K562 (cell line): Measurements from ENCODE around the gene TBX1. TPM values are rescaled to one million over a fixed set of nuclear protein-coding genes. Genes with fewer than 3 reads are reported as not detected.

Source experiments
- ATAC-seq: fragments of 200-7000 bp; cut with Tn5 transposase; 3 replicates; pipeline ENCODE4 v1.9.1; 2020; ENCODE audit warnings: moderate library complexity
- BruUV-seq: library from RNA; stranded (reverse); fragments of 400-500 nt; replicated peaks from 2 replicates; lab custom pipeline; 2021; lab: Mats Ljungman, UMichigan
- CTCF ChIA-PET: fragments of 300-600 bp; formaldehyde crosslinking; extraction: SDS; loops from one replicate; lab custom pipeline; 2021; ENCODE audit warnings: low intra/inter-chr PET ratio; lab: Yijun Ruan, JAX
- POLR2A ChIA-PET: fragments of 300-600, 350-650 bp; sonication (Branson Sonifier 250); formaldehyde crosslinking; extraction: SDS; loops from one replicate; lab custom pipeline; 2021; ENCODE audit warnings: antibody characterized with exemption, inconsistent platforms; lab: Yijun Ruan, JAX
- DNase-seq, 4 experiments: peaks; one replicate each; pipeline versions ENCODE4 v3.0.0 to v3.0.0-alpha.2; 2011 to 2018; ENCODE audit warnings: low spot score in 3 of 4, mixed read lengths in 3 of 4; ENCODE audit errors: extremely low read depth in 1 of 4
- FAIRE-seq: peaks from 2 replicates; lab custom pipeline; 2011; peaks lifted over from hg19 to GRCh38; lab: Jason Lieb, UNC
- H2AFZ ChIP-seq: 2 replicates; pipeline ENCODE4 v1.6.0; 2011; ENCODE audit warnings: low read depth, low read length, control low read depth, inconsistent platforms
- H3K27ac ChIP-seq: fragments of 200-600 bp; 3 replicates; pipeline ENCODE4 v1.8.0; 2011; ENCODE audit warnings: low read depth, mild to moderate bottlenecking, control low read depth, inconsistent platforms, low read length, moderate library complexity, mixed read lengths; ENCODE audit errors: extremely low read depth
- H3K27me3 ChIP-seq, 2 experiments: fragments of 300-600 bp in 1 of 2; 2 replicates in 1 of 2; 3 replicates in 1 of 2; pipeline versions ENCODE4 v1.6.0 to v1.8.0; 2011; ENCODE audit warnings: inconsistent platforms in 2 of 2, low read length in 2 of 2, mild to moderate bottlenecking in 1 of 2, mixed read lengths in 1 of 2, moderate library complexity in 1 of 2; ENCODE audit not compliant: control insufficient read depth in 2 of 2, insufficient read depth in 2 of 2
- H3K36me3 ChIP-seq: fragments of 300-600 bp; 3 replicates; pipeline ENCODE4 v1.8.0; 2011; ENCODE audit warnings: mild to moderate bottlenecking, low read length, inconsistent platforms; ENCODE audit not compliant: control insufficient read depth, insufficient read depth
- H3K4me1 ChIP-seq, 2 experiments: fragments of 200-600 bp in 1 of 2; replicated peaks in 1 of 2; 2 replicates in 1 of 2; 3 replicates in 1 of 2; pipeline versions ENCODE4 v1.5.1 to v1.8.0; 2011; ENCODE audit warnings: inconsistent platforms in 2 of 2, low read length in 2 of 2, mild to moderate bottlenecking in 1 of 2, mixed read lengths in 1 of 2, moderate library complexity in 1 of 2; ENCODE audit not compliant: control insufficient read depth in 2 of 2, insufficient read depth in 2 of 2
- H3K4me2 ChIP-seq: 2 replicates; pipeline ENCODE4 v1.6.1; 2011; ENCODE audit warnings: low read length, control low read depth, inconsistent platforms, mixed read lengths; ENCODE audit not compliant: insufficient read depth
- H3K4me3 ChIP-seq: fragments of 200-600 bp; sonication (generic), shearing (Covaris generic); 2 replicates; pipeline ENCODE4 v1.5.1; 2016; ENCODE audit warnings: control low read depth, inconsistent platforms
- H3K79me2 ChIP-seq: fragments of 200-600 bp; 3 replicates; pipeline ENCODE4 v1.8.0; 2011; ENCODE audit warnings: low read length, inconsistent platforms; ENCODE audit not compliant: control insufficient read depth, insufficient read depth
- H3K9ac ChIP-seq, 2 experiments: 2 replicates each; pipeline versions ENCODE4 v1.6.0 to v1.6.1; 2011; ENCODE audit warnings: low read depth in 2 of 2, low read length in 2 of 2, control low read depth in 1 of 2, inconsistent platforms in 1 of 2, mild to moderate bottlenecking in 1 of 2, mixed read lengths in 1 of 2; ENCODE audit not compliant: insufficient read depth in 1 of 2
- H3K9me1 ChIP-seq: one replicate; pipeline ENCODE4 v1.6.0; 2011; ENCODE audit warnings: inconsistent platforms, mild to moderate bottlenecking, low read length, moderate library complexity; ENCODE audit not compliant: control insufficient read depth, insufficient read depth
- H3K9me3 ChIP-seq: replicated peaks from 2 replicates; pipeline ENCODE4 v1.5.1; 2011; ENCODE audit warnings: low read depth, low read length, inconsistent platforms; ENCODE audit not compliant: control insufficient read depth, insufficient read depth
- H4K20me1 ChIP-seq: replicated peaks from 2 replicates; pipeline ENCODE4 v1.6.1; 2011; ENCODE audit warnings: low read length, inconsistent platforms, mixed read lengths; ENCODE audit not compliant: control insufficient read depth, insufficient read depth
- E2F4 ChIP-seq: sonication (generic); formaldehyde crosslinking; IDR thresholded peaks from 2 replicates; pipeline ENCODE4 v1.8.0; 2022; ENCODE audit warnings: mild to moderate bottlenecking, low read depth, missing genetic modification reagents
- E2F5 ChIP-seq: sonication (generic); formaldehyde crosslinking; IDR thresholded peaks from 2 replicates; pipeline ENCODE4 v1.8.0; 2022; ENCODE audit warnings: mild to moderate bottlenecking, missing genetic modification reagents
- GABPB1 ChIP-seq: sonication (generic); formaldehyde crosslinking; IDR thresholded peaks from 2 replicates; pipeline ENCODE4 v1.8.0; 2022; ENCODE audit warnings: mild to moderate bottlenecking, missing genetic modification reagents
- GATA2 ChIP-seq: sonication (generic); formaldehyde crosslinking; IDR thresholded peaks from 2 replicates; pipeline ENCODE4 v1.4.0; 2020; ENCODE audit warnings: mild to moderate bottlenecking, missing genetic modification reagents
- MYNN ChIP-seq, 2 experiments: sonication (generic); formaldehyde crosslinking in 1 of 2; IDR thresholded peaks; 2 replicates each; pipeline versions ENCODE4 v1.5.0 to v1.6.1; 2016 to 2020; ENCODE audit warnings: antibody characterized with exemption in 1 of 2, missing genetic modification reagents in 1 of 2
- YBX1 ChIP-seq: fragments of 450-650 bp; IDR thresholded peaks from 2 replicates; pipeline ENCODE4 v1.7.1; 2016; ENCODE audit warnings: mild to moderate bottlenecking
- ZFP91 ChIP-seq: sonication (generic); formaldehyde crosslinking; IDR thresholded peaks from 2 replicates; pipeline ENCODE4 v1.8.0; 2022; ENCODE audit warnings: mild to moderate bottlenecking, missing genetic modification reagents
- ZNF121 ChIP-seq: sonication (generic); formaldehyde crosslinking; conservative IDR thresholded peaks from 2 replicates; pipeline ENCODE4 v1.8.0; 2022; ENCODE audit warnings: missing genetic modification reagents
- ZNF609 ChIP-seq: sonication (generic); formaldehyde crosslinking; IDR thresholded peaks from 2 replicates; pipeline ENCODE4 v1.8.1; 2023; ENCODE audit warnings: missing genetic modification reagents, mild to moderate bottlenecking, borderline replicate concordance
- in situ Hi-C: fragments of 300-500 bp; cut with MboI; formaldehyde crosslinking; loops from 4 replicates; pipeline ENCODE4 v1.15.0; 2018; ENCODE audit warnings: inconsistent platforms, mixed read lengths
- intact Hi-C: fragments of 100-400 bp; cut with micrococcal nuclease; formaldehyde crosslinking; loops from 2 replicates; pipeline ENCODE4 v1.14.2; 2022
- polyA plus RNA-seq, 8 experiments: library from polyadenylated mRNA; depleted of rRNA in 4 of 8; stranded (reverse) in 5 of 8; unstranded in 3 of 8; fragments of >200 nt; fragmentation: Nextera tagmentation in 2 of 8; fragmentation: Illumina TruSeq in 1 of 8; extraction: Ambion mirVana in 2 of 8; extraction: Trizol in 1 of 8; gene quantifications; 2 replicates each; pipeline versions ENCODE4 v1.2.1 to v1.2.3, GENCODE V29; 2011 to 2014; ENCODE audit warnings: inconsistent platforms in 1 of 8, missing spikeins in 1 of 8
- total RNA-seq, 7 experiments: library from RNA; depleted of rRNA in 6 of 7; stranded (reverse); fragments of >200 nt in 6 of 7; fragmentation: Illumina TruSeq in 2 of 7; extraction: Trizol in 2 of 7; gene quantifications; 2 replicates each; pipeline versions ENCODE4 v1.2.1 to v1.2.3, GENCODE V29; 2011 to 2021; ENCODE audit warnings: low replicate concordance in 1 of 7

Gene TBX1
- total and polyA plus RNA-seq, 9 of the 15 experiments (the other 6 are each of a cell fraction or from before 2014, with no cell fraction given) = 0.07 to 35.0 (median 3.9) TPM

- POLR2A ChIA-PET = interaction anchor here (0.6 to 16.8 kb wide), 10 partner anchors 8 to 297 kb away, joined by 3 to 205 read pairs (median 5); no protein-coding TSS in a partner anchor
- H2AFZ ChIP-seq = no peak overlapping the region
- peaks cover 2% of the 10 kb centered on the region for H3K9me3 ChIP-seq
- H3K36me3 ChIP-seq = peaks cover 3% of the 10 kb centered on the region; the same call in 1 of the 3 replicates
- FAIRE-seq = no peak
- no peak overlapping the region for H3K4me3 ChIP-seq
- no peak overlapping the region for H3K9ac ChIP-seq
- TF ChIP-seq ZNF121 (CRISPR knock-in tag) (no peak), E2F4 (CRISPR knock-in tag) (0 out of 2 replicates have a peak, but pooled peaks have one; percentile 45), MYNN (IDR thresholded peaks at IDR 0.05) (no peak), MYNN (CRISPR knock-in tag; IDR thresholded peaks at IDR 0.05) (no peak), ZNF609 (CRISPR knock-in tag) (peak; percentile 65; the same call in 1 of the 2 replicates), E2F5 (CRISPR knock-in tag) (peak; percentile 64; the same call in 1 of the 2 replicates), GABPB1 (CRISPR knock-in tag) (no peak), GATA2 (CRISPR knock-in tag) (peak; percentile 32; the same call in 1 of the 2 replicates), ZFP91 (CRISPR knock-in tag) (0 out of 2 replicates have a peak, but pooled peaks have one; percentile 36), YBX1 (no peak)
- peaks cover 0 to 27% of the 10 kb centered on the region in 2 experiments; a peak in 1 of 5 replicates for H3K4me1 ChIP-seq
- H4K20me1 ChIP-seq = 0 out of 2 replicates have a peak, but pooled peaks cover 2% of the 10 kb centered on the region
- no peaks in the 10 kb centered on the region for H3K27me3 ChIP-seq
- in situ Hi-C loops = no loop called here
- H3K79me2 ChIP-seq = no peaks in the 10 kb centered on the region
- intact Hi-C loops = no loop called here
- BruUV-seq = no TSS peak
- CTCF ChIA-PET = no interaction called here
- ATAC-seq = no peak
- no peak for DNase-seq
- H3K9me1 ChIP-seq = no peaks in the 10 kb centered on the region
- H3K27ac ChIP-seq = no peak overlapping the region
- no peak overlapping the region for H3K4me2 ChIP-seq
These were observed 30.7 kb downstream of the TBX1 start for GRCh38 chr22:19791243-19791642.
